Transverse colon (tissue), 4 donors: ENCODE data around the gene TMEM229B. TPM values are rescaled to one million over a fixed set of nuclear protein-coding genes. Genes with fewer than 3 reads are reported as not detected.

Experiments
- DNase-seq: peaks from one replicate; pipeline ENCODE4 v3.0.0-alpha.2; 2019
- H3K27ac ChIP-seq, 4 donors: fragments of 200-600 bp; sonication (generic); 2 replicates each; pipeline ENCODE4 v1.5.1; 2016 to 2018; ENCODE audit warnings: inconsistent platforms in 4 of 4
- H3K27me3 ChIP-seq: fragments of 200-600 bp; sonication (generic); 2 replicates; pipeline ENCODE4 v1.5.1; 2017; ENCODE audit warnings: inconsistent platforms
- H3K36me3 ChIP-seq, 4 donors: fragments of 200-600 bp; sonication (generic); 2 replicates each; pipeline ENCODE4 v1.5.1; 2017 to 2019; ENCODE audit warnings: inconsistent platforms in 4 of 4
- H3K4me1 ChIP-seq, 4 donors: fragments of 200-600 bp; sonication (generic); 2 replicates each; pipeline ENCODE4 v1.5.1; 2017 to 2020; ENCODE audit warnings: inconsistent platforms in 4 of 4
- H3K4me3 ChIP-seq, 4 donors: fragments of 200-600 bp; sonication (generic); 1 replicate in 1 of 4; 2 replicates in 3 of 4; pipeline versions ENCODE4 v1.5.1 to v1.6.1; 2017 to 2019; ENCODE audit warnings: inconsistent platforms in 4 of 4
- H3K9me3 ChIP-seq, 2 donors: fragments of 200-600 bp; sonication (generic); 2 replicates each; pipeline ENCODE4 v1.5.1; 2017 to 2019; ENCODE audit warnings: inconsistent platforms in 2 of 2
- CTCF ChIP-seq, 5 experiments: fragments of 200-600 bp in 3 of 5; fragments of 450-650 bp in 2 of 5; sonication (generic) in 3 of 5; IDR thresholded peaks; 1 replicate in 2 of 5; 2 replicates in 3 of 5; pipeline ENCODE4 v1.5.1; 2016 to 2017; ENCODE audit warnings: antibody characterized with exemption in 5 of 5, inconsistent platforms in 3 of 5, mild to moderate bottlenecking in 2 of 5, moderate library complexity in 1 of 5
- EP300 ChIP-seq: sonication (generic); formaldehyde crosslinking; IDR thresholded peaks from one replicate; pipeline ENCODE4 v1.6.1; 2017; ENCODE audit warnings: antibody characterized with exemption, low read depth
- POLR2A ChIP-seq: fragments of 450-650 bp; IDR thresholded peaks from one replicate; pipeline ENCODE4 v1.6.1; 2016; ENCODE audit warnings: antibody characterized with exemption, mild to moderate bottlenecking, moderate library complexity
- POLR2AphosphoS5 ChIP-seq, 3 donors: sonication (generic); formaldehyde crosslinking; IDR thresholded peaks; one replicate each; pipeline ENCODE4 v1.6.1; 2016; ENCODE audit warnings: antibody characterized with exemption in 3 of 3
- WGBS, 2 donors: methylation state at CpG; one replicate each; pipeline ENCODE4 v1.1.5; 2018; ENCODE audit warnings: low coverage in 1 of 2; 5-methylcytosine and 5-hydroxymethylcytosine counted together
- in situ Hi-C, 4 donors: fragments of 200-750 bp; cut with MboI; loops; one replicate each; pipeline versions ENCODE4 v1.15.0 to v1.15.1; 2017; ENCODE audit warnings: low sequenced_read_pairs in 3 of 4, low pct_ligation_motif_present in 1 of 4, low pct_unique_long_range_greater_than_20kb in 1 of 4
- intact Hi-C: fragments of 100-400 bp; cut with DNase I; formaldehyde crosslinking; loops from one replicate; pipeline ENCODE4 v1.15.1; 2023; ENCODE audit warnings: low total_unique reads
- total RNA-seq, 4 donors: library from RNA; depleted of rRNA; stranded (reverse); fragments of >200 nt; gene quantifications; one replicate each; pipeline ENCODE4 v1.1.0, GENCODE V29; 2016

The TMEM229B gene
- total RNA-seq, 4 donors from 2014 or later: 3.7 to 13.5 (median 7.4) TPM

- Histone ChIP-seq H3K36me3 (no peaks in the 10 kb centered on the region), H3K27ac (no peak overlapping the region), H3K4me3 (no peak overlapping the region), H3K4me1 (peaks cover 5 to 15% (median 12%) of the 10 kb centered on the region in 4 donors), H3K27me3 (peaks cover 12% of the 10 kb centered on the region), H3K9me3 (no peaks in the 10 kb centered on the region)
- DNase-seq: no peak
- 84 to 100% methylated on average over 3 to 9 of the region's 9 CpGs for WGBS, 2 donors
- intact Hi-C loops: loop anchor here (5.0 kb wide), 1 partner anchor 143 kb away; no protein-coding TSS in a partner anchor
- in situ Hi-C loops: loop anchor here in 2 of 4 donors (10.0 to 25.0 kb wide), 3 partner anchors 133 to 283 kb away; partner anchors contain the start of gene RDH12 (in 1 of the 2)
- TF ChIP-seq POLR2A (no peak), CTCF (IDR thresholded peaks at IDR 0.05) (no peak), EP300 (no peak), POLR2AphosphoS5 (IDR thresholded peaks at IDR 0.05) (no peak)
Observed at GRCh38 chr14:67429510-67430205, 58.9 kb downstream of the TMEM229B start.

GRCh38 chr14:67428501-67429031, 60.0 kb downstream of the TMEM229B start:
- Histone ChIP-seq H3K4me3 (no peak overlapping the region), H3K27ac (peak overlapping the region; percentile 23 to 62 (median 36)), H3K9me3 (no peaks in the 10 kb centered on the region), H3K27me3 (peaks cover 12% of the 10 kb centered on the region), H3K36me3 (no peaks in the 10 kb centered on the region), H3K4me1 (peaks cover 5 to 15% (median 12%) of the 10 kb centered on the region in 4 donors)
- intact Hi-C loops (loop anchor here (5.0 kb wide), 1 partner anchor 144 kb away; no protein-coding TSS in a partner anchor), in situ Hi-C loops (loop anchor here in 2 of 4 donors (10.0 to 25.0 kb wide), 3 partner anchors 134 to 284 kb away; partner anchors contain the start of gene RDH12 (in 1 of the 2))
- peak; percentile 41 for DNase-seq
- 60% methylated on average over 7 of the region's 7 CpGs; no CpG with 5 or more reads in 1 of the 2 donors for WGBS, 2 donors
- TF ChIP-seq POLR2AphosphoS5 (IDR thresholded peaks at IDR 0.05) (no peak), POLR2A (no peak), CTCF (IDR thresholded peaks at IDR 0.05) (peak in 1 of 5 experiments; percentile 45), EP300 (no peak)

GRCh38 chr14:67426983-67427606, 61.4 kb downstream of the TMEM229B start:
- in situ Hi-C loops (loop anchor here in 2 of 4 donors (10.0 to 25.0 kb wide), 3 partner anchors 135 to 285 kb away; partner anchors contain the start of gene RDH12 (in 1 of the 2)), intact Hi-C loops (loop anchor here (5.0 kb wide), 1 partner anchor 145 kb away; no protein-coding TSS in a partner anchor)
- H3K36me3 ChIP-seq: no peaks in the 10 kb centered on the region
- TF ChIP-seq POLR2AphosphoS5 (IDR thresholded peaks at IDR 0.05): no peak
- no peak for TF ChIP-seq EP300
- peak; percentile 79 to 90 (median 80) for TF ChIP-seq CTCF (IDR thresholded peaks at IDR 0.05)
- DNase-seq: peak; percentile 82
- WGBS, 2 donors: 37% methylated on average over 30 of the region's 30 CpGs; no CpG with 5 or more reads in 1 of the 2 donors
- no peak overlapping the region for H3K27ac ChIP-seq
- H3K4me3 ChIP-seq: no peak overlapping the region
- H3K27me3 ChIP-seq: peaks cover 12% of the 10 kb centered on the region
- H3K9me3 ChIP-seq: no peaks in the 10 kb centered on the region
- H3K4me1 ChIP-seq: peaks cover 5 to 15% (median 12%) of the 10 kb centered on the region in 4 donors

GRCh38 chr14:67426161-67426560, 62.4 kb downstream of the TMEM229B start:
- TF ChIP-seq POLR2AphosphoS5 (IDR thresholded peaks at IDR 0.05) (no peak), CTCF (IDR thresholded peaks at IDR 0.05) (no peak), EP300 (no peak), POLR2A (no peak)
- in situ Hi-C loops (loop anchor here in 2 of 4 donors (10.0 to 25.0 kb wide), 3 partner anchors 136 to 286 kb away; partner anchors contain the start of gene RDH12 (in 1 of the 2)), intact Hi-C loops (loop anchor here (5.0 kb wide), 1 partner anchor 146 kb away; no protein-coding TSS in a partner anchor)
- H3K27me3 ChIP-seq: peaks cover 12% of the 10 kb centered on the region
- no peak overlapping the region for H3K4me3 ChIP-seq
- H3K9me3 ChIP-seq: no peaks in the 10 kb centered on the region
- no peaks in the 10 kb centered on the region for H3K36me3 ChIP-seq
- DNase-seq: no peak
- peaks cover 5 to 15% (median 12%) of the 10 kb centered on the region in 4 donors for H3K4me1 ChIP-seq
- no peak overlapping the region for H3K27ac ChIP-seq
- WGBS, 2 donors: 78 to 90% methylated on average over 5 to 8 of the region's 8 CpGs
